ENCODE data around the gene KRTAP29-1. TPM values are rescaled to one million over a fixed set of nuclear protein-coding genes. Genes with fewer than 3 reads are reported as not detected.

The KRTAP29-1 gene
- total RNA-seq, 3 donors from 2014 or later: not detected

- Histone ChIP-seq H3K9me3 (no peaks in the 10 kb centered on the region), H3K36me3 (ENCODE audit: low read depth) (no peaks in the 10 kb centered on the region), H3K4me1 (ENCODE audit: low read depth) (no peaks in the 10 kb centered on the region), H3K4me3 (no peak overlapping the region)
- no peak for TF ChIP-seq CTCF (IDR thresholded peaks at IDR 0.05)
- DNase-seq (no peak), ATAC-seq (no peak)
- intact Hi-C loops (cut with DNase I, micrococcal nuclease): no loop called here
Measured at GRCh38 chr17:41331606-41332005, 29.0 kb upstream of the KRTAP29-1 start.

DNA sequence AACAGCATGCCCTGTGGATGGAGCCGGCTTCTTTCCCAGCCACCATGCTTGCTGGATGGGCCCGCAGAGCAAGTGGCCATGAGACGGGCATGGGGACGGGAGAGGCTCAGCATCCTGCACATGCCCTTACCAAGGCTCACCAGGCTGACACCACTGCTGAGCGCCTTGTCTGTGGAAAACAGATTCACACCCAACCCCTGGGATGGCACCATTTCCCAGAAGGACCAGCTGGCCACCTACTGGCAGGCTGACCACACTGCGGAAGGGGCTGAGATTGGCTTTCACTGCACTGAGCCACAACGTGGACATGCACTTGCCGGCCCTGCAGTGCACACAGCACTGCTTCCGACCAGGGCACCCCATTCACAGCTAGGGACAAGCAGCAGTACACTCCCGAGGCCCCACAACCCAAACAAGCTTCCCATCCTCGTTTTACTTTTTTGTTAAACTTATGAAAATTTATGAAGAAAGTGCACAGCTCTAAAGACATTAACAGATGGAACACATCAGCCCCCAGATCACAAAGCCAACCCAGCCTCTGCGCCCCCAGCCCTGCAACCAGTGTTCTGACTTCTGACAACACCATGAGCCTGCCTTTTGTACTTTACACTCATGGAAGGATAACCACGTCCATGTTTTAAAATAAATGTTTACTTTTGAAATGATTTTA, 26.8 kb upstream of the KRTAP29-1 start:
- Histone ChIP-seq H3K36me3 (ENCODE audit: low read depth) (no peaks in the 10 kb centered on the region), H3K4me3 (no peak overlapping the region), H3K9me3 (no peaks in the 10 kb centered on the region), H3K4me1 (ENCODE audit: low read depth) (no peaks in the 10 kb centered on the region)
- ATAC-seq (peak; percentile 77), DNase-seq (peak in 2 of 3 donors; percentile 67 to 76)
- intact Hi-C loops (cut with DNase I, micrococcal nuclease): no loop called here
- TF ChIP-seq CTCF (IDR thresholded peaks at IDR 0.05): peak; percentile 50

DNA sequence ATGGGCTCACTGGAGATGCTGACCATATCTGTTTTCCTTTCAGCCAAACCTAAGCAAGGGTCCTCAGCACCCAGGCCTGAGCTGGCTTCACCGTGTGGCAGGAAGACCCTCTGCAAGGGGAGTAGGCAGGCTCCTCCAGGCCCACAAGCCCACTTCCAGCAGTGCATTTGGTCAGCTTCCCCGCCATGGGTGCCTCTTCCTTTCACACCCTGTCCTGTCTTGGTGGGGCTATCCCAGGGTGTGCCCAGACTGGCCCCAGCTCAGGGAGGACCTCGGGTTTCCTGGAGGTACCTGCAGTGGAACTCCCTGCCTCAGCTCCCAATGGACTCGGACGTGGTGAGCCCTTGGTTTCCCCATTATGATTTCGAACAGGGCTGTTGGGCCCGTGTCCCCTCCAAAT, 25.6 kb upstream of the KRTAP29-1 start:
- no peak for TF ChIP-seq CTCF (IDR thresholded peaks at IDR 0.05)
- Histone ChIP-seq H3K4me3 (no peak overlapping the region), H3K36me3 (ENCODE audit: low read depth) (no peaks in the 10 kb centered on the region), H3K9me3 (no peaks in the 10 kb centered on the region), H3K4me1 (ENCODE audit: low read depth) (no peaks in the 10 kb centered on the region)
- ATAC-seq: no peak
- intact Hi-C loops (cut with DNase I, micrococcal nuclease): no loop called here
- peak in 1 of 3 donors; percentile 31 for DNase-seq

GRCh38 chr17:41327411-41328120, 24.9 kb upstream of the KRTAP29-1 start:
- DNase-seq: no peak
- H3K36me3 ChIP-seq (ENCODE audit: low read depth): no peaks in the 10 kb centered on the region
- no peak for TF ChIP-seq CTCF (IDR thresholded peaks at IDR 0.05)
- intact Hi-C loops (cut with DNase I, micrococcal nuclease): no loop called here
- no peaks in the 10 kb centered on the region for H3K4me1 ChIP-seq (ENCODE audit: low read depth)
- H3K4me3 ChIP-seq: no peak overlapping the region
- H3K9me3 ChIP-seq: no peaks in the 10 kb centered on the region
- ATAC-seq: no peak

DNA sequence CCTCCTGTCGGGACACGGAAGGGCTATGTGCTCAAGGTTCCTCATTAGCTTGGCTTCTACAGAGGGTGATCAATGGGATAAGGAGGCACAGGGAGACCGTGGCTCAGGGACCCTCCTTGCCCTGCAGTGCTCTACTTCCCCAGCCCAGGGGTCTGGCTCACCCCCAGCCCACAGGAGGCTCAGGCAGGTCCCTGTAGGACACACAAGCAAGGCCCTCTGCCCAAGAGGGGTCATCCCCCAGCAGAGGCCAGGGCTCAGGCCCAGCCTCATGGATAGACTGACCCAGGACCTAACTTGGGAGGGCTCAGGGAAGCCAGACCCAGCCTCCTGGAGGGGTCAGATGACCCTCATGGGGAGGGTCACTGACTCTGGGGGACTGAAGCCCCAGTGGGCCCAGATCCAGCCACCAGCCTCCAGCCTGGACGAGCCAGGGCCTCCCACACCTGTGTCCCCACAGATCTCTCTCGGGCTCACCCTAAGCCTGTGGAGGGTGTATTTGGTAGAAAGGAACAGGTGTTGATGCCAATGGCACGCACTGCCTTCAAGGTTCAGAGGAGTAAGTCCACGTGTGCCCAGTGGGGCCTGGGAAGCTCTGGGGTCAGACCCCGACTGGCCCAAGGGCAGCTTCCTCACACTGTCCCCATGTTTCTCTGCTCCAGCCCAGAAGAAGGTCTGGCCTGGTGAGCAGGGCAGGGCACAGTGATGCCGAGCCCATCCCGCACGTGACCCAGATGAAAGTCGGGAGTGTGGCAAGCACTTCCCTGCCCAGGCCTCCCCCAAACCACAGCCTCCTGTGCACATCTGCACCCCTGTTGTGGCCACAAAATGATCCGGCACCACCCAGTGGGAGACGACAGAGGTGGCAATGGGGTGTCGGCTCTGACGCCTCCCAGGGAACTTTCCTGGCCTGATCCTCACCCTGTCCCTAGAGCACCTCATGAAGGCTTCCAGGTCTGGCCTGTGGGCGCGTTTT, 23.8 kb upstream of the KRTAP29-1 start:
- Histone ChIP-seq H3K9me3 (no peaks in the 10 kb centered on the region), H3K4me1 (ENCODE audit: low read depth) (no peaks in the 10 kb centered on the region), H3K36me3 (ENCODE audit: low read depth) (no peaks in the 10 kb centered on the region), H3K4me3 (no peak overlapping the region)
- intact Hi-C loops (cut with DNase I, micrococcal nuclease): no loop called here
- no peak for TF ChIP-seq CTCF (IDR thresholded peaks at IDR 0.05)
- peak in 1 of 3 donors; percentile 44 for DNase-seq
- ATAC-seq: no peak
